Prostate gland (tissue), 2 donors: ENCODE data around the gene JADE3.

Experiments
- POLR2A ChIP-seq: fragments of 450-650 bp; IDR thresholded peaks from one replicate; pipeline ENCODE4 v1.6.1; 2016; ENCODE audit warnings: antibody characterized with exemption, mild to moderate bottlenecking
- POLR2AphosphoS5 ChIP-seq: sonication (generic); formaldehyde crosslinking; IDR thresholded peaks from one replicate; pipeline ENCODE4 v1.6.1; 2017; ENCODE audit warnings: antibody characterized with exemption
- TF ChIP-seq, protein P1 (sequence below), 4 experiments: fragments of 200-600 bp in 2 of 4; fragments of 450-650 bp in 2 of 4; sonication (generic) in 2 of 4; IDR thresholded peaks; 1 replicate in 3 of 4; 2 replicates in 1 of 4; pipeline ENCODE4 v1.5.1; 2016 to 2019; ENCODE audit warnings: antibody characterized with exemption in 4 of 4, mild to moderate bottlenecking in 2 of 4, moderate library complexity in 2 of 4

- TF ChIP-seq POLR2A (no peak), POLR2AphosphoS5 (no peak)
- TF ChIP-seq, protein P1, sequence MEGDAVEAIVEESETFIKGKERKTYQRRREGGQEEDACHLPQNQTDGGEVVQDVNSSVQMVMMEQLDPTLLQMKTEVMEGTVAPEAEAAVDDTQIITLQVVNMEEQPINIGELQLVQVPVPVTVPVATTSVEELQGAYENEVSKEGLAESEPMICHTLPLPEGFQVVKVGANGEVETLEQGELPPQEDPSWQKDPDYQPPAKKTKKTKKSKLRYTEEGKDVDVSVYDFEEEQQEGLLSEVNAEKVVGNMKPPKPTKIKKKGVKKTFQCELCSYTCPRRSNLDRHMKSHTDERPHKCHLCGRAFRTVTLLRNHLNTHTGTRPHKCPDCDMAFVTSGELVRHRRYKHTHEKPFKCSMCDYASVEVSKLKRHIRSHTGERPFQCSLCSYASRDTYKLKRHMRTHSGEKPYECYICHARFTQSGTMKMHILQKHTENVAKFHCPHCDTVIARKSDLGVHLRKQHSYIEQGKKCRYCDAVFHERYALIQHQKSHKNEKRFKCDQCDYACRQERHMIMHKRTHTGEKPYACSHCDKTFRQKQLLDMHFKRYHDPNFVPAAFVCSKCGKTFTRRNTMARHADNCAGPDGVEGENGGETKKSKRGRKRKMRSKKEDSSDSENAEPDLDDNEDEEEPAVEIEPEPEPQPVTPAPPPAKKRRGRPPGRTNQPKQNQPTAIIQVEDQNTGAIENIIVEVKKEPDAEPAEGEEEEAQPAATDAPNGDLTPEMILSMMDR (IDR thresholded peaks at IDR 0.05), result no peak
These were observed 49.1 kb upstream of the JADE3 start for GRCh38 chrX:46863072-46863471.
